Activated B cell treated with CpG ODN at 0.5 μM for 24 hours (primary cell): Measurements from ENCODE around the gene SLC25A24. TPM values are rescaled to one million over a fixed set of nuclear protein-coding genes. Genes with fewer than 3 reads are reported as not detected.

Experiments
- ATAC-seq: fragments of 200-7000 bp; cut with Tn5 transposase; one replicate; pipeline ENCODE4 v1.10.0; 2021; ENCODE audit warnings: low read depth, mild to moderate bottlenecking, moderate library complexity
- CTCF ChIA-PET: fragments of 350-600 bp; sonication (Branson Sonifier 250); formaldehyde crosslinking; loops from one replicate; lab custom pipeline; 2021; ENCODE audit warnings: antibody characterized with exemption; lab: Charles Lee
- POLR2A ChIA-PET: fragments of 350-600 bp; sonication (Branson Sonifier 250); formaldehyde crosslinking; loops from one replicate; lab custom pipeline; 2021; ENCODE audit warnings: antibody characterized with exemption; lab: Charles Lee
- DNase-seq: peaks from one replicate; pipeline ENCODE4 v3.0.0; 2022
- H3K27ac Mint-ChIP-seq: one replicate; pipeline ENCODE4 v1.8.0; 2020; ENCODE audit warnings: mixed read lengths
- H3K27me3 Mint-ChIP-seq: one replicate; pipeline ENCODE4 v1.8.0; 2021; ENCODE audit warnings: mixed read lengths
- H3K36me3 Mint-ChIP-seq: one replicate; pipeline ENCODE4 v1.8.0; 2021; ENCODE audit warnings: low read depth, mixed read lengths
- H3K4me1 Mint-ChIP-seq: one replicate; pipeline ENCODE4 v1.8.0; 2021; ENCODE audit warnings: mixed read lengths
- H3K4me3 Mint-ChIP-seq: one replicate; pipeline ENCODE4 v1.8.0; 2020; ENCODE audit warnings: mild to moderate bottlenecking, mixed read lengths
- H3K9me3 Mint-ChIP-seq: one replicate; pipeline ENCODE4 v1.8.0; 2020; ENCODE audit warnings: mixed read lengths
- CTCF ChIP-seq: fragments of 200-600 bp; IDR thresholded peaks from one replicate; pipeline ENCODE4 v1.8.0; 2022; ENCODE audit warnings: antibody characterized with exemption, mild to moderate bottlenecking
- intact Hi-C: fragments of 100-400 bp; cut with micrococcal nuclease; formaldehyde crosslinking; loops from one replicate; pipeline ENCODE4 v1.15.1; 2024
- total RNA-seq: library from RNA; stranded (reverse); gene quantifications from 2 replicates; pipeline ENCODE4 v1.2.3, GENCODE V29; 2022

SLC25A24 gene
- total RNA-seq, 1 donor from 2014 or later: 22.1 TPM

- CTCF ChIA-PET: interaction anchor here (1.0 to 9.0 kb wide), 7 partner anchors 9 to 341 kb away, joined by 3 to 488 read pairs (median 5); partner anchors contain the start of gene VAV3
- H3K27me3 Mint-ChIP-seq: no peaks in the 10 kb centered on the region
- no peaks in the 10 kb centered on the region for H3K36me3 Mint-ChIP-seq
- POLR2A ChIA-PET: no interaction called here
- no peak overlapping the region for H3K4me3 Mint-ChIP-seq
- DNase-seq (no peak), ATAC-seq (no peak)
- no peak for TF ChIP-seq CTCF
- no peak overlapping the region for H3K27ac Mint-ChIP-seq
- intact Hi-C loops: no loop called here
- H3K9me3 Mint-ChIP-seq: no peaks in the 10 kb centered on the region
- peaks cover 12% of the 10 kb centered on the region for H3K4me1 Mint-ChIP-seq
Measured at GRCh38 chr1:108124023-108124422, 76.1 kb downstream of the SLC25A24 start.

GRCh38 chr1:108121358-108122143, 78.6 kb downstream of the SLC25A24 start:
- H3K4me1 Mint-ChIP-seq: peaks cover 16% of the 10 kb centered on the region
- H3K4me3 Mint-ChIP-seq: no peak overlapping the region
- POLR2A ChIA-PET: no interaction called here
- no peak overlapping the region for H3K27ac Mint-ChIP-seq
- TF ChIP-seq CTCF: no peak
- H3K27me3 Mint-ChIP-seq: no peaks in the 10 kb centered on the region
- H3K9me3 Mint-ChIP-seq: no peaks in the 10 kb centered on the region
- intact Hi-C loops: no loop called here
- CTCF ChIA-PET: interaction anchor here (5.5 kb wide), 1 partner anchor 339 kb away, joined by 25 read pairs; no protein-coding TSS in a partner anchor
- no peaks in the 10 kb centered on the region for H3K36me3 Mint-ChIP-seq
- DNase-seq (no peak), ATAC-seq (no peak)

GRCh38 chr1:108120163-108120562, 80.0 kb downstream of the SLC25A24 start:
- Mint-ChIP-seq H3K36me3 (no peaks in the 10 kb centered on the region), H3K4me1 (peaks cover 12% of the 10 kb centered on the region), H3K4me3 (no peak overlapping the region), H3K27ac (no peak overlapping the region), H3K27me3 (no peaks in the 10 kb centered on the region), H3K9me3 (no peaks in the 10 kb centered on the region)
- POLR2A ChIA-PET: interaction anchor here (1.9 kb wide), 1 partner anchor 156 kb away, joined by 6 read pairs; no protein-coding TSS in a partner anchor
- DNase-seq (no peak), ATAC-seq (no peak)
- CTCF ChIA-PET: interaction anchor here (5.5 kb wide), 1 partner anchor 338 kb away, joined by 25 read pairs; no protein-coding TSS in a partner anchor
- intact Hi-C loops: no loop called here
- no peak for TF ChIP-seq CTCF

- ATAC-seq: no peak
- Mint-ChIP-seq H3K36me3 (no peaks in the 10 kb centered on the region), H3K27me3 (no peaks in the 10 kb centered on the region), H3K4me1 (peaks cover 12% of the 10 kb centered on the region), H3K4me3 (no peak overlapping the region), H3K27ac (no peak overlapping the region), H3K9me3 (no peaks in the 10 kb centered on the region)
- no peak for DNase-seq
- POLR2A ChIA-PET: interaction anchor here (1.9 kb wide), 1 partner anchor 155 kb away, joined by 6 read pairs; no protein-coding TSS in a partner anchor
- CTCF ChIA-PET: interaction anchor here (5.5 kb wide), 1 partner anchor 337 kb away, joined by 25 read pairs; no protein-coding TSS in a partner anchor
- intact Hi-C loops: no loop called here
- no peak for TF ChIP-seq CTCF
Measured at GRCh38 chr1:108119500-108119899, 80.6 kb downstream of the SLC25A24 start.
